ENCODE results near the gene TUBGCP4. TPM values are rescaled to one million over a fixed set of nuclear protein-coding genes. Genes with fewer than 3 reads are reported as not detected.

The TUBGCP4 gene
- polyA plus RNA-seq, 1 donor: 16.4 TPM

Other genes starting within 250 kb of the TUBGCP4 start
- 30.6 TPM for gene TMEM62, start 237.5 kb upstream of the TUBGCP4 start, polyA plus RNA-seq
- 62.5 TPM for gene CCNDBP1, start 185.7 kb upstream of the TUBGCP4 start, polyA plus RNA-seq
- gene EPB42, start 150.1 kb upstream of the TUBGCP4 start, polyA plus RNA-seq: 2.8 TPM
- 0.03 TPM for gene TGM5, start 104.2 kb upstream of the TUBGCP4 start, polyA plus RNA-seq
- gene TGM7, start 68.8 kb upstream of the TUBGCP4 start, polyA plus RNA-seq: not detected
- gene LCMT2, start 40.5 kb upstream of the TUBGCP4 start, polyA plus RNA-seq: 8.1 TPM
- 25.3 TPM for gene ZSCAN29, start 58 bp upstream of the TUBGCP4 start, polyA plus RNA-seq
- gene TP53BP1, start 122.1 kb downstream of the TUBGCP4 start, polyA plus RNA-seq: 35.6 TPM
- 5.4 TPM for gene MAP1A, start 146.5 kb downstream of the TUBGCP4 start, polyA plus RNA-seq
- gene PPIP5K1, start 219.1 kb downstream of the TUBGCP4 start, polyA plus RNA-seq: 159 TPM
- gene CKMT1B, start 222.9 kb downstream of the TUBGCP4 start, polyA plus RNA-seq: 15.3 TPM
- 10.9 TPM for gene STRC, start 247.7 kb downstream of the TUBGCP4 start, polyA plus RNA-seq